ENCODE data around the gene SPRED1.

Gene SPRED1

GRCh38 chr15:38373016-38373415 is 120.4 kb downstream of the SPRED1 start:
- H3K4me3 Mint-ChIP-seq = no peak overlapping the region
- no peaks in the 10 kb centered on the region for H3K9me3 Mint-ChIP-seq
- peaks cover 13% of the 10 kb centered on the region for H3K4me1 Mint-ChIP-seq (ENCODE audit: low read depth)
- no peaks in the 10 kb centered on the region for H3K36me3 Mint-ChIP-seq (ENCODE audit: low read depth)
- H3K27ac Mint-ChIP-seq = no peak overlapping the region
- no peaks in the 10 kb centered on the region for H3K27me3 Mint-ChIP-seq
- intact Hi-C loops (cut with micrococcal nuclease) = no loop called here

- Mint-ChIP-seq H3K27ac (no peak overlapping the region), H3K4me1 (ENCODE audit: low read depth) (peaks cover 19% of the 10 kb centered on the region), H3K9me3 (no peaks in the 10 kb centered on the region), H3K4me3 (no peak overlapping the region), H3K36me3 (ENCODE audit: low read depth) (no peaks in the 10 kb centered on the region), H3K27me3 (no peaks in the 10 kb centered on the region)
- intact Hi-C loops (cut with micrococcal nuclease) = no loop called here
Observed at GRCh38 chr15:38374029-38374428, 121.4 kb downstream of the SPRED1 start.

- intact Hi-C loops (cut with micrococcal nuclease) = no loop called here
- no peaks in the 10 kb centered on the region for H3K27me3 Mint-ChIP-seq
- H3K27ac Mint-ChIP-seq = no peak overlapping the region
Observed at GRCh38 chr15:38374556-38374955, 121.9 kb downstream of the SPRED1 start.

GRCh38 chr15:38376081-38376480 is 123.4 kb downstream of the SPRED1 start:
- peaks cover 2% of the 10 kb centered on the region for H3K27me3 Mint-ChIP-seq
- H3K27ac Mint-ChIP-seq = no peak overlapping the region
- H3K36me3 Mint-ChIP-seq (ENCODE audit: low read depth) = no peaks in the 10 kb centered on the region
- intact Hi-C loops (cut with micrococcal nuclease) = no loop called here
- no peaks in the 10 kb centered on the region for H3K9me3 Mint-ChIP-seq
- H3K4me3 Mint-ChIP-seq = no peak overlapping the region
- H3K4me1 Mint-ChIP-seq (ENCODE audit: low read depth) = peaks cover 19% of the 10 kb centered on the region

More at GRCh38 chr15:38374556-38374955, 121.9 kb downstream of the SPRED1 start:
- H3K36me3 Mint-ChIP-seq (ENCODE audit: low read depth) = no peaks in the 10 kb centered on the region
- H3K4me1 Mint-ChIP-seq (ENCODE audit: low read depth) = peaks cover 19% of the 10 kb centered on the region
- H3K9me3 Mint-ChIP-seq = no peaks in the 10 kb centered on the region
- no peak overlapping the region for H3K4me3 Mint-ChIP-seq

DNA sequence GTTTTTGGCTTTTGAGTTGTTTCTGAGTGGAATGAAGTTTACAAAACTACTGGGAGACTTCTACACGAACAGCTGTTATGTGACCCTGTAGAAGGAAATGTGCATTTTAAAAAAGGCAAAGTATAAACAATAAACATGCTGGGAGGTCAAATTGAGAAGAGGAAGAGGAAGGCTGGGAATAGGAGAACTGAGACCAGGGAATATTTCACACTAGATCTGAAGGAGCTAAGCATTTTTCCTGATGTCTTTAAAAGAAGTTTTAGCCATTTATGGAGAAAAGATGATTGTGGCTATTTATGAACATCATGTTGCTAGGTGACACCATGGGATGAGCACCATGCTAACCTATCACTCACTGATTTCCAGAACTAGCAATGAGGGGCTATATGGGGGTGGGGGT is 125.0 kb downstream of the SPRED1 start:
- Mint-ChIP-seq H3K4me3 (no peak overlapping the region), H3K27ac (peak overlapping the region; percentile 53), H3K9me3 (no peaks in the 10 kb centered on the region), H3K36me3 (ENCODE audit: low read depth) (no peaks in the 10 kb centered on the region), H3K27me3 (peaks cover 2% of the 10 kb centered on the region), H3K4me1 (ENCODE audit: low read depth) (peaks cover 19% of the 10 kb centered on the region)
- intact Hi-C loops (cut with micrococcal nuclease) = no loop called here

- no peaks in the 10 kb centered on the region for H3K36me3 Mint-ChIP-seq (ENCODE audit: low read depth)
- H3K27ac Mint-ChIP-seq = peak overlapping the region; percentile 53
- intact Hi-C loops (cut with micrococcal nuclease) = no loop called here
- no peak overlapping the region for H3K4me3 Mint-ChIP-seq
- peaks cover 2% of the 10 kb centered on the region for H3K27me3 Mint-ChIP-seq
- H3K9me3 Mint-ChIP-seq = no peaks in the 10 kb centered on the region
- H3K4me1 Mint-ChIP-seq (ENCODE audit: low read depth) = peaks cover 19% of the 10 kb centered on the region
Observed at GRCh38 chr15:38378161-38378560, 125.5 kb downstream of the SPRED1 start.

DNA sequence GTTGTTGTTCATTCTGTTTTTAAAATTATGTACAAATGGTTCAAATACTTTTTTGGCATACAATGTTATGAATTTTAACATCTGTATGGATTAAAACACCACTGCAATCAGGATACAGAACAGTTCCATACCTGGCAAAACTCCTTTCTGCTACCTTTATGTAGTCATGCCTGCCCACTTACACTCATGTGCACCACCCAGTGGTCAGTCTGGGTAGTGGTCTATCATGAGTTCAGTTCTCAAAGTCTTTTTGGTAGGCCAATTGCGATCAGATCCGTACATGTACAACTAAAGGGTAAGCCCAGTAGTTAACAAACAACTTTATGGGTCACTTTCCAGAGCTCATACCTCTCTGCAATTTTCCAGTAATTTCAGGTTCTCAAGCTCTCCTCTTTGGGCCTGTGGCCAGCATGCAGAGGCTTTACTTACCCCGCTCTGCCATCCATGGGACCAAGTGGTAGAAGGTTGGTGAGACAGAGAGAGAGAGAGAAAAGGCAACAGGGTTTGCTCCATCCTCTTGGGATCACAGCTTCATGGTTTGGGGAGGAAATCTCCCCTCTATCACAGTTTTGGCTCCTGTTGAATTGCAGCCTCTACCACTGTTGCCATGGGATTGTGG is 137.4 kb downstream of the SPRED1 start:
- Mint-ChIP-seq H3K27me3 (peaks cover 5% of the 10 kb centered on the region), H3K27ac (peak overlapping the region; percentile 68), H3K9me3 (no peaks in the 10 kb centered on the region), H3K4me1 (ENCODE audit: low read depth) (peaks cover 10% of the 10 kb centered on the region), H3K36me3 (ENCODE audit: low read depth) (no peaks in the 10 kb centered on the region), H3K4me3 (no peak overlapping the region)
- intact Hi-C loops (cut with micrococcal nuclease) = no loop called here

GRCh38 chr15:38391191-38391590 is 138.6 kb downstream of the SPRED1 start:
- Mint-ChIP-seq H3K4me1 (ENCODE audit: low read depth) (peaks cover 10% of the 10 kb centered on the region), H3K36me3 (ENCODE audit: low read depth) (no peaks in the 10 kb centered on the region), H3K27ac (no peak overlapping the region), H3K27me3 (peaks cover 6% of the 10 kb centered on the region), H3K9me3 (no peaks in the 10 kb centered on the region), H3K4me3 (no peak overlapping the region)
- intact Hi-C loops (cut with micrococcal nuclease) = no loop called here

- intact Hi-C loops (cut with micrococcal nuclease) = no loop called here
- Mint-ChIP-seq H3K4me3 (no peak overlapping the region), H3K4me1 (ENCODE audit: low read depth) (peaks cover 6% of the 10 kb centered on the region), H3K27ac (no peak overlapping the region), H3K9me3 (no peaks in the 10 kb centered on the region), H3K36me3 (ENCODE audit: low read depth) (no peaks in the 10 kb centered on the region), H3K27me3 (peaks cover 13% of the 10 kb centered on the region)
Observed at GRCh38 chr15:38398134-38398533, 145.5 kb downstream of the SPRED1 start.

GRCh38 chr15:38401106-38401505 is 148.5 kb downstream of the SPRED1 start:
- Mint-ChIP-seq H3K27me3 (peaks cover 9% of the 10 kb centered on the region), H3K36me3 (ENCODE audit: low read depth) (no peaks in the 10 kb centered on the region), H3K4me1 (ENCODE audit: low read depth) (peaks cover 11% of the 10 kb centered on the region), H3K4me3 (no peak overlapping the region), H3K9me3 (no peaks in the 10 kb centered on the region), H3K27ac (no peak overlapping the region)
- intact Hi-C loops (cut with micrococcal nuclease) = no loop called here

- Mint-ChIP-seq H3K4me3 (no peak overlapping the region), H3K4me1 (ENCODE audit: low read depth) (peaks cover 11% of the 10 kb centered on the region), H3K27ac (no peak overlapping the region), H3K27me3 (peaks cover 11% of the 10 kb centered on the region), H3K9me3 (no peaks in the 10 kb centered on the region), H3K36me3 (ENCODE audit: low read depth) (no peaks in the 10 kb centered on the region)
- intact Hi-C loops (cut with micrococcal nuclease) = no loop called here
Observed at GRCh38 chr15:38401701-38402100, 149.1 kb downstream of the SPRED1 start.

DNA sequence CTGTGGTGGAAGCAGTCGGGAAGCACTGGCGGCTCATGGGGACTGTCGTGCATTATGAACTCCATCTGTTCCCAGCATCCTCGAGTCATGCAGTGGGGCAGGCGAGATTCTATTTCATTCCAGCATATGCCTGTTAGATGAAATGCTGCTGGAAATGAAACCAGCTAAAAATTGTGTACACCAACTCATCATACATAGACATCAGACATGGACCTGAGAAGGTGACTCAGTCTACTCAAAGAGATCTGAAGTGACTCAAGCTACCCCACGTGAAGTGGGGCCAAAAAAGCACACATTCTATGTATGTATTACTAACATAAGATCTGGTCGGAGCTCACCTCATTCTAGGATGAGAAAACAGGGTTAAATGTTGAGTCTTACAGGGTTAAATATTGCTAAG is 153.8 kb downstream of the SPRED1 start:
- Mint-ChIP-seq H3K9me3 (no peaks in the 10 kb centered on the region), H3K4me1 (ENCODE audit: low read depth) (peaks cover 14% of the 10 kb centered on the region), H3K36me3 (ENCODE audit: low read depth) (no peaks in the 10 kb centered on the region), H3K27me3 (peaks cover 5% of the 10 kb centered on the region), H3K4me3 (no peak overlapping the region), H3K27ac (no peak overlapping the region)
- intact Hi-C loops (cut with micrococcal nuclease) = loop anchor here (5.0 kb wide), 1 partner anchor 44 kb away; no protein-coding TSS in a partner anchor
